Activated CD8-positive, alpha-beta memory T cell treated with anti-CD3 and anti-CD28 coated beads, Interleukin-2, amount 50 U/mL, for 24 hours (primary cell): Measurements from ENCODE around the gene RIC3.

Source experiments
- DNase-seq: peaks from one replicate; pipeline ENCODE4 v3.0.0-alpha.2; 2020; ENCODE audit errors: extremely low read depth

The RIC3 gene

DNA sequence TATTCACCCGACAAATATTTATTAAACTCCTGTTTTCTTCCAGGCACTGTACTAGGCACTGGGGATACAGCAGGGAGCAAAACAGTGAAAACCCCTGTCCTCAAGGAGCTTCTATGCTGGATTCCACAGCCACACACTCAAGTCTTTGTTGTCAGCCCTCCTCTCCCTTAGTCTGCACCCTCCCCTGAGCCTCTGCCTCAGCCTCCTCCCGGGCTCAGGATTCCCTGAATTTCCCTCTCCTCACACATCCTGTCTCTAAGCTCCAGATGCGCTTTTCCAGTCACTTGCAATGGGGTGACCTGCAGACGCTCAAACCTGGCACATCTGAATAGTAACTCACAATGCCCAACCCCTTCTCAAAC, 101.3 kb downstream of the RIC3 start:
- no peak for DNase-seq

DNA sequence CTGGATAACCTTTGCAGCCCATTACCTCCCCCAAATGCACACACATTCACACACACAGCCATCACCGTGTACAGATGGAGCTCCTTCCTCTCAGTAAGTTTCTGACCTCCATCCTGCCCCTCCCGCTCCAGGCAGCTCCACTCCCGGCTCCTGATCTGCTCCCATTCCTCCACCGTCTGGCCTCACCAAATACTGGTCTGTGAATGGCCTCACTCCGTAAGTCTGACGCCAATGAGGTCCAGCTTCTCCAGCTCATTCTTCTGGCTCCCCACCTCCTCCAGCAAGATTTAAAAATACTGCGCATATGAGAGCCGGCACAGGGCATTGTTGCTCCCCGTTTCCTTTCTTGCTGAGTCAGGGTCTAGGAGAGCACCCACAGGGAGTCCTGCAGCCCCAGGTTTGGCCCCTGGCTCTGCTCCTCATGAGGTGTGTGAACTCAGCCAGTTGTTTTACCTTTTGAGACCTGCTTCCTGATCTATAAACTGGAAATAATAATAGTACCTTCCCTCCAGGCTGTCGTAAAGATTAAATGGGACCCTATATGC, 101.8 kb downstream of the RIC3 start:
- no peak for DNase-seq

DNA sequence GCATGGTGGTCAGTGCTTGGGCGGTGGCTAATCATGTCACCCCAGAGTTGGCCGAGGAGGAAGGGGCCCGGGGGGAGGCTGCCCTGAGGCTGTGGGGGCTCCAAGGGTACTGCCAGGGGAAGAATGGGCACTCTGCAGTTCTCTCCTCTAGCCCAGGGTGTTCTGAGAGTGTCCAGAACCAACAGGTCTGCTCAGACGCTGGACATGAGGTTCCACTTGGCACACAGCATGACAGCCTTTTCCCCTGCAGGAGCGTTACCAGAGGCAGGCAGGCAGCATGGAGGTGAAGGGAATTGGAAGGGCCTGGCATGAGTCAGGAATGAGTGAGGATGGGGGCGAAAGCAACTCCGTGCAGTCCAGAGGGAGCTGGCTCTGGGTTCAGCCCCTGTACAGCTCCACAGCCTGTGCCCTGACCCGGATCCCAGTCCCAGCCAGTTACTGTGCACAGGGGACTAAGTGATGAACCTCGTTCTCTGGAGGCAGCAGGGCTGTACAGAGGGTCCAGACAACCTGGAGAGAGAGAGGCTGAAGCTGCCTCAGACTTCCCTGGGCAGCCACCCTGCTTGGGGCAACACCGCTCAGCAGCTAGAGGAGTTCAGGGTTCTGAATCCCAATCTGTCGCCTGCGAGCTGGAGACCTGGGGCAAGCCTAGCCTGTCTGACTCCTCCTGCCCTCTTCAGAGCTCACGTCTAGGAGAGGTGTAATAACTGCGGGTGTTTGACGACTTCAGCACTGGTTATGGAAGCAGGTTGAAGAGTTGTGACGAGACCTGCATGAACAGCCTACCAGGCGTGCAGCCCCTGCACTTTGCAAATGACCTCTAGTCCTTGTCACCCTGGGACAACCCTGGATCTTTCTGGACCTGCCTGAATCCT, 102.6 kb downstream of the RIC3 start:
- no peak for DNase-seq

DNA sequence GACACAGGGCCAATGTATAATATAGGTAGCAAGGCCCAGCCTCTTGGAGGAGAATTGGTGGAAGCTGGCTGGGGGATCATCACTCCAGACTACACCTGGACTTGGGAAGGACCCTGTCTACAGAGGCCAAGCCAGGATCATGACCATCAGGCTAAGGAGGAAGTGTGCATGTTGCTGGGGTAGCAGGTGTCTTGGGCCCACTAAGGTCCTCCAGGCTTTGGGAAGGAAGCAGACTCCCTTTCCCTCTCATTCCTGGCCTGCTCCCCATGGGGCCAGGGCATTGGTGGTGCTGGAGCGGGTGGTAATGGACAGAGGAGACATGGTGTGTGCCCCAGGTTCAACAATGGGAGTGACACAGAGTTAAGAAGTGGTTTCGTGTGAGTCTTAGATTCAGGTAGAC, 103.8 kb downstream of the RIC3 start:
- no peak for DNase-seq

DNA sequence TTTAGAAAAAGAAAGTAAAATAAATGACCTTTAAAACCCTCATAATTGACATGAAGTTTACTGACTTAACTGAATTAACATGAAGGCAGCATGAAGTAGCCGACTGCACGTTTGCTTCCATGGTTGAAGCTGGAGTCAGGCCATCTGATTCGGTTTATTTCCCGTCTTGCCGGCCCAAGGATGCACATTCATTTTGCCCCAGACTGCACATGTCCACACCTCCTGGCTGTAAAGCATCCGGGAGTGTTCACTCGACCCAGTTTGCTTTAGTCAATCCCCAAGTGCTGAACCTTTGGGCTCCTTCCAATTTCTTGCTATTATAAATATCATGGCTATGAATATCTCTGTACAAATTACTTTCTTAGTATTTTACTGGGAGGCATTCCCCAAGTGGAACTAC, 105.5 kb downstream of the RIC3 start:
- no peak for DNase-seq

DNA sequence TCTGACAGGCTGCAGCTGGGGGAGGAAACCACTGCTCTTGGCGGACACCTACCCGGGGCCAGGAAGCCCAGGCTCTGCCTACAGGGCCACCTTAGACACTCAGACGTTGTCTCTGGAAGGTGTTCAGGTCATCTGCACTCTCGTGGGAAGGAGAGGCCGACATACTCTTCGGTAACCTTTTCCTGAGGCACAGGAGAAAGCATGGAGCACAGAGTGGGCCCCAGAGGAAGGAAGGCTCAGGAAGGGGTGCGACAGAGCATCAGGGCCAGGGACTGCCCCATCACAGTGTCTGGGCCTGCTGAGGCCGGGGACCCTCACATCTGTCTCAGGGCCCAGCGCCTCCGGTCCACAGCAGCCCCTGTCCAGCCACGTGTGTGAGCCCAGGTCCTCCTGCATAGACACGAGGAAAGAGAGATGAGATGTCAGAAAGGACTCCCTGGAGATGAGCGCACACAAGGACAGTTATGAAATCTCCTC, 106.0 kb downstream of the RIC3 start:
- DNase-seq, result no peak

DNA sequence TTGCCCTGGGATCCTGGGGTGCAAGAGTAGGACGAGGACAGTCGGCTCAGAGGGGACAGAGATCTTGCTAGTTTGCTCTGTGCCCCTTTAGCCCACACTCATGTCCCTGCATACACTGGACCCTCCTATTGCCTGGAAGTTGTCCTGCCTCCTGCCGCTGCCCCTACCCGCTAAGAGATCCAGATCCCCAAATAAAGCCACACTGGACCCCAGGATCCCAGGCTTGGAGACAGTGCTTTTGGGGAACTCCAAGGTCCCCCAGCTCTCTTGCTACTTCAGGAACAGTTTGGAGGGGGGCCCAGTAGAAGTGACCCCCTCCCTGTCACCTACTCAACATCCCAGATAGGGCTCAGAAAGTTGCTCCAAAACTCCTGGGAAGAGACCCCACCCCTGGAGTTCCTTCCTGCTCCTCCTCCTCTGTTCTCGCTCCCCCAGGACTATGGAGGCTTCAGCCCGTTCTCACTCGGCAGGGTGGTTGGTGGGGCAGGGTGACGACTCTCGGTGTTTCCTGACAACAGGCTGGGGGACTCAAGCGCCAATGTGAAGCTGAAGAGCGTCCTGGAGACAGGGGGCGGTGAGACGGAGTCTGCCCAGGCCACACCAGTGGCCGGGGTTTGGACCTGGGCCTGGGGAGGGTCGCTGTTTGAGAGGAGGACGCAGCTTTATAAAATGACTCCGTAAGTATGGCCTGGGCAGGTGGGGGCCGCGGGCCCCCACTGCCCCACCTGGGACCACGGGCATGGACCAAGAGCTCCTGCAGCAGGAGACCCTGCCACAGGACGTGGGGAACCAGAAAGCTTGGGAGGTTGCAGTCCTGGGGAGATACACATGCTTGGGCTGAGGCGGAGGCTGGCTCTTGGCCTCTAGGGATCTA, 107.0 kb downstream of the RIC3 start:
- DNase-seq, result no peak

DNA sequence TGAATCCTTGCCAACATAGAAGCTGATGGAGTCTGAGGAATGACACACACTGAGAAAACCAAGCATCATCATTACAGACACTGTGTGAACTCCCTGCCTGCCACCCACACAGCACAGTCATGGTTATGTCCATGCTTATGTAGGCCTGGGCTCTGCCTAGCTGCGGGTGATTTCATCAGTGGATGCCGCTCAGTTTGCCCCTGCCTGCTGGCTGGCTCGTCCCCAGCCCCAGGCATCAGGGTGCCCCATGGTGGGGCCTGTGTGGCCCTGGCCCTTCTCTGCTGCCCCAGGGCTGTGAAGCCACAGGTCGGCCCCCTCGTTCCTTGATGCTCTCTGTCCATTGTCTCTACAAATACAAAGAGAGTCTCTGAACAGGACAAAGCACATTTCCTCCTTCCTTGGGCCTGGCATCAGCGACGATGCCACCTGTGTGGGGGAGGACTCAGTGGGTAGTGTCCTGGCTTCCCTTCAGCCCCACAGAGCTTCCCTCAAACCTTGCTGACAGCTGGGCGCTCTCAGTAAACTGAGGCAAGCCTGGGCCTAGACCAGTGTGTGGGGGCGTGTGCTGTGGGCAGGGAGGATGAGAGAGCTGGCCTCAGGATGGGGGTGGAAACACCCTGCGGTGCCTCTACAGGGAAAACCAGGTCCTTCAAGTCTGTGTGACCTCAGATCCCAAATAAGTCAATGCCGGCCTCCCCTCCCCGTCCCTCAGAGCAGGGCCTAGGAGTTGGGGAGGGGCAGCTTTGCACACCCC, 107.8 kb downstream of the RIC3 start:
- no peak for DNase-seq

DNA sequence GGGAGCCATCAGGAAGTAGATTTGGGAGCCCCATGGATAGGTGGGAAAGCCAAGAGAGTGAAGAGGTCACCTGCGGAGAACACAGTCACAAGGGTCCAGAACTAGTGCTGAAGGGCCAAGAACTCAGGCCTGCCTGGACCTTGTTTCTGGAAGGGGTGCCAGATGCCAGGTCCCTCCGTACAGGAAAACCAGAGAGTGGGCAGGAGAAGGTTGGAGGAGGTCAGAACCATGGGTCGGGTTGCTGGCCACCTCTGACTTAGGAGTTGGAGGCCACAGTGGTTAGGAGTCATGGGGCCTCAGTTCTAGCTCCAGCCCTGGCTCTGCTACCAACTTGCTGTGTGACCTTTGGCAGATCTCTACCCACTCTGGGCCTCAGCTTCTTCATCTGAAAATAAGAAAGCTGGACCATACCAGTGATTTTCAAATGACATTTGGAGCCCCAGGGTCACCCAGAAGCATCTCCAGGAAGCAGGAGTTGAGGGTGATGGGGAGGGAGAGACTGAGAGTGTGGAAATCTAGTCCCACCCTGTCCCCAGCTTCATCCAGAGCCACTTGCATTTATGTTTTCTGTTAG, 108.6 kb downstream of the RIC3 start:
- DNase-seq, result no peak

DNA sequence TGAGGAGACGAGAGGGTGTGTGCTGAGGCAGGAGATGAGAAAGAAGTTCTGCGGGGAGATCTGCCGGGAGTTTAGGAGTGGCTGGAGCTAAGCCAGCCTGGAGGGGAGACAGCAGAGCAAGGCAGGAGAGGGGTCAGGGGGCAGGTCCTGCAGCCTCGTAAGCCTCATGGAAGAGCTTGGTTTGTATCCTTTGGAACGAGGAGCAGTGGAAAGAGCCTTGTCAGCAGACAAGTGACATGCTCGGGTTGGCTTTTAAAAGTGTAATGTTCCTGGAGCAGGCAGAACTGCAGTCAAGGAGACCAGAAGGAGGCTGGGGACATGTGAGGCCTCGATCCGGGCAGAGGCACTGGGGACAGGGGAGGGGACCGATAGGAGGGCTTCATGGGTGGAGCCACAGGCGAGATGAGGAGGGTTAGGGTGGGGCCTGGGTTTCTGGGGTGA, 109.2 kb downstream of the RIC3 start:
- no peak for DNase-seq

DNA sequence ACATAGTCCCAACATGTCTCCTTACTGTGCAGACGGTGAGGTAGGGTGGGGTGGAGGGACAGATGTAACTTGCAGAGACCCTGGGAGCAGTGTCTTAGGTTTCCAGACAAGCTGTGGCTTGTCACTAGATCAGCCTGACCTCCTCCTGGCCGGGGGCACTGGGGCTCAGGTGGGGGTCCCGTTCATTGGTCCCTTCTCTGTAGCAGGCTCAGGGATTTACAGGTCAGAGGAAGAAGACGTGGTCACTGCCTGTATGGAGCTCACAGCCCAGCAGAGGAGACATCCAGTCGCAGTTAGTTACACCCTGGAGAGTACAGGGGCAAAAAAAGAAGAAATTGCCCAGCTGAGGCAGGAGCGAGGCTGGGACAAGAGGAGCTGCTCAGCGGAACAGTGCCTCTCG, 109.8 kb downstream of the RIC3 start:
- DNase-seq, result no peak

DNA sequence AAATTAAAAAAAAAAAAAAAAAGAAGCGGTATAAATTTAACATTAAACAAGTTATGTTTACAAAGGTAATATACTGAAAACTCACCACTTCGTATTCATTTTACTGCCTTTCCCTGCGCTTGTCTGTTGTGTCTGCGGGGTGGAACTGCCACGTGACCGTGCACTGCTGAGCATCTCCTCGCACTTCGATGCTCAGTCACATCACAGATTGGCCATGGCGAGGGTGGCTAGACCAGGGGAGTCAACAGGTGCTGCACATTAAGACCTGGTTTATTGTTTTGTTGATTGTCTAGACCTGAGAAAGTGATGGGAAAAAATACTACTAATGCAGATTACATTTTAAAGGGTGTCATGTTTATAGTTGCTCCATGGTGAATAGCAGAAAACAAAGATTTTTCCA, 110.6 kb downstream of the RIC3 start:
- DNase-seq, result no peak

DNA sequence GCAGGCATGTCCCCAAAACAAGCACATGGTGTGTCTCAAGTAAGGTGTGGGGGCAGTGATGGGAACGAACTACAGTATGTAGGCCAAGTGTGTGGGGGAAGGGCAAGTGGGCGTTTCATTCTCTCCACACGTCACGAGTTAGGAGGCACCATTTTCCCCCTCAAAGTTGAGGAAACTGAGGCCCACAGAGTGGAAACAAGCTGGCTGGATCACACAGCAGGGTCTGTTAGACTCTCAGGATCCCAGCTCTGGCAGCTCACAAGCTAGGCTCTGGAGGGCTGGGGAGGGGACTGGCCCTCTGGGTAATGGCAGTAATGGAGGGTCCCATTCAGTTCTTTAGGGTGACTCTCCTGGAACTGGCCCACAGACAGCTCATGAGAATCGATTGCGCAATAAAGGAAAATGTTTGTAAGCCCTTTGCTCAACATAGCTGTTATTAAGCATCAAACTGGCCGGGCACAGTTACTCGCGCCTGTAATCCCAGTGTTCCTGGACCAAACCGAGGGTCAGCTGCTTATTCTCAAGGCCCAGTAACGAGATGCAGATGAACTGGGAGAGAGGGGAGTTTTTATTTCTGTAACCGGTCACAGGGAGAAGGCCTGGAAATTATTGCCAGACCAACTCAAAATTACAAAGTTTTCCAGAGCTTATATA, 111.9 kb downstream of the RIC3 start:
- DNase-seq, result no peak
